HG03175 (cell line): ENCODE measurements around the gene EMSY.
A peak's percentile ranks its signal among the peaks of the same experiment; 100 is the strongest.
"Not testable (repeated sequence)": the region's sequence is repeated elsewhere in the genome, so short reads cannot be mapped to it uniquely, and the experiment has no call there.

ENCODE experiments used
- ATAC-seq: cut with Tn5 transposase; IDR thresholded peaks from one replicate; pipeline ENCODE4 v1.9.1; 2021; ENCODE audit warnings: mild to moderate bottlenecking, moderate library complexity; ENCODE audit not compliant: unreplicated experiment

The EMSY gene

GRCh38 chr11:76444384-76445120 is at the start of gene EMSY:
EMSY (plus strand) TSS chr11:76445018; CDS start chr11:76446939, 1,921 bp downstream.
- ATAC-seq, result peak; percentile 90

GRCh38 chr11:76395296-76395695 is 49.5 kb upstream of the EMSY start:
- ATAC-seq, result no peak

- no peak for ATAC-seq
Measured at GRCh38 chr11:76397383-76397782, 47.4 kb upstream of the EMSY start.

- no peak for ATAC-seq
Measured at GRCh38 chr11:76400967-76401366, 43.9 kb upstream of the EMSY start.

- not testable (repeated sequence) for ATAC-seq
Measured at GRCh38 chr11:76401484-76401883, 43.3 kb upstream of the EMSY start.

GRCh38 chr11:76406359-76406758 is 38.5 kb upstream of the EMSY start:
- ATAC-seq, result no peak

- no peak for ATAC-seq
Measured at GRCh38 chr11:76408171-76408965, 36.5 kb upstream of the EMSY start.

GRCh38 chr11:76410851-76411357 is 33.9 kb upstream of the EMSY start:
- no peak for ATAC-seq

GRCh38 chr11:76415073-76415472 is 29.7 kb upstream of the EMSY start:
- ATAC-seq, result no peak

- no peak for ATAC-seq
Measured at GRCh38 chr11:76419896-76420295, 24.9 kb upstream of the EMSY start.

- ATAC-seq, result no peak
Measured at GRCh38 chr11:76424379-76424778, 20.4 kb upstream of the EMSY start.

GRCh38 chr11:76424891-76425290 is 19.9 kb upstream of the EMSY start:
- no peak for ATAC-seq

- no peak for ATAC-seq
Measured at GRCh38 chr11:76426660-76427059, 18.2 kb upstream of the EMSY start.

- no peak for ATAC-seq
Measured at GRCh38 chr11:76436020-76436419, 8.8 kb upstream of the EMSY start.

- no peak for ATAC-seq
Measured at GRCh38 chr11:76443268-76443980, 1.4 kb upstream of the EMSY start.

- no peak for ATAC-seq
Measured at GRCh38 chr11:76444065-76444383, 794 bp upstream of the EMSY start.

GRCh38 chr11:76445121-76446084 is 585 bp downstream of the EMSY start:
- peak; percentile 18 for ATAC-seq

- no peak for ATAC-seq
Measured at GRCh38 chr11:76448506-76448905, 3.7 kb downstream of the EMSY start.

GRCh38 chr11:76453248-76453647 is 8.4 kb downstream of the EMSY start:
- ATAC-seq, result no peak

- ATAC-seq, result no peak
Measured at GRCh38 chr11:76455331-76455730, 10.5 kb downstream of the EMSY start.
